AG10803 (cell line): ENCODE results near the gene CHMP4B.

Source experiments
- DNase-seq: peaks from one replicate; pipeline ENCODE4 v3.0.0; 2010; ENCODE audit warnings: low read depth
- H3K4me3 ChIP-seq: 2 replicates; pipeline ENCODE4 v1.5.1; 2011; ENCODE audit warnings: mild to moderate bottlenecking, low read length, control low read depth
- TF ChIP-seq, protein P1 (sequence below): conservative IDR thresholded peaks from 2 replicates; pipeline ENCODE4 v1.5.1; 2011; ENCODE audit warnings: mild to moderate bottlenecking, low read length, control low read depth, inconsistent platforms

Gene CHMP4B

DNA sequence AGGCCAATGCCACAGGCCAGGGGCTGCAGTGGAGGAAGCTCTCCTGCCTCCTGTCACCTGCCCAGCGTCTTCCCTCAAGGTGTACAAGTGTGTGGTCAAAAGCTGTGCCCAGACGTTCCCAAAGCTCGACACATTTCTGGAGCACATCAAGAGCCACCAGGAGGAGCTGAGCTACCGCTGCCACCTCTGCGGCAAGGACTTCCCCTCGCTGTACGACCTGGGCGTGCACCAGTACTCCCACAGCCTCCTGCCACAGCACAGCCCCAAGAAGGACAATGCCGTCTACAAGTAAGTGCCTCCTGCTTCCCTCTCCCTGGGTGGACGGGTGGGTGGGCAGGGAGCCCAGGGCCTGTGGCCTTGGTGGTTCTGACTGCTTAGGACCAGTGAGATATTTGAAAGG lies 41.1 kb upstream of the CHMP4B start:
- TF ChIP-seq, protein P1, sequence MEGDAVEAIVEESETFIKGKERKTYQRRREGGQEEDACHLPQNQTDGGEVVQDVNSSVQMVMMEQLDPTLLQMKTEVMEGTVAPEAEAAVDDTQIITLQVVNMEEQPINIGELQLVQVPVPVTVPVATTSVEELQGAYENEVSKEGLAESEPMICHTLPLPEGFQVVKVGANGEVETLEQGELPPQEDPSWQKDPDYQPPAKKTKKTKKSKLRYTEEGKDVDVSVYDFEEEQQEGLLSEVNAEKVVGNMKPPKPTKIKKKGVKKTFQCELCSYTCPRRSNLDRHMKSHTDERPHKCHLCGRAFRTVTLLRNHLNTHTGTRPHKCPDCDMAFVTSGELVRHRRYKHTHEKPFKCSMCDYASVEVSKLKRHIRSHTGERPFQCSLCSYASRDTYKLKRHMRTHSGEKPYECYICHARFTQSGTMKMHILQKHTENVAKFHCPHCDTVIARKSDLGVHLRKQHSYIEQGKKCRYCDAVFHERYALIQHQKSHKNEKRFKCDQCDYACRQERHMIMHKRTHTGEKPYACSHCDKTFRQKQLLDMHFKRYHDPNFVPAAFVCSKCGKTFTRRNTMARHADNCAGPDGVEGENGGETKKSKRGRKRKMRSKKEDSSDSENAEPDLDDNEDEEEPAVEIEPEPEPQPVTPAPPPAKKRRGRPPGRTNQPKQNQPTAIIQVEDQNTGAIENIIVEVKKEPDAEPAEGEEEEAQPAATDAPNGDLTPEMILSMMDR = no peak
- no peak overlapping the region for H3K4me3 ChIP-seq
- DNase-seq = no peak

GRCh38 chr20:33771938-33772337 lies 39.2 kb upstream of the CHMP4B start:
- DNase-seq = no peak
- TF ChIP-seq, protein P1 = no peak
- no peak overlapping the region for H3K4me3 ChIP-seq

DNA sequence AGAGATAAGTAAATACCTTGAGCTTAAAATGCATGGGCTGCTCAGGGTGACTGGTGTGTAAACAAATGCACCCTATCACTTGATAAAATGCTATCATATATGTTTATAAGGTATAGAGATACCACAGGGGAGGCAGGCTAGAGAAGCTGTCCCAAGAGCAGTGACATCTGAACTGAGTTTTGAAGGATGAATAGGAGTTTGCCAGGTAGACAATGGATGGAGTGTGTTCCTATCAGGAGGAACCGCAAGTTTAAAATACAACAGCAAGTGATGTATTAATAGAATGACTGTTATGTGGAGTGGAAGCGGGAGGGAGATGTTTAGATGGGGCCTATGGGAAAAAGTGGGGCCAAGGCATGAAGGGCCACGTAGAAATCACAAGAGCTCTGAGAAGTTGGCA lies 38.7 kb upstream of the CHMP4B start:
- no peak for DNase-seq
- TF ChIP-seq, protein P1 = no peak
- H3K4me3 ChIP-seq = no peak overlapping the region

DNA sequence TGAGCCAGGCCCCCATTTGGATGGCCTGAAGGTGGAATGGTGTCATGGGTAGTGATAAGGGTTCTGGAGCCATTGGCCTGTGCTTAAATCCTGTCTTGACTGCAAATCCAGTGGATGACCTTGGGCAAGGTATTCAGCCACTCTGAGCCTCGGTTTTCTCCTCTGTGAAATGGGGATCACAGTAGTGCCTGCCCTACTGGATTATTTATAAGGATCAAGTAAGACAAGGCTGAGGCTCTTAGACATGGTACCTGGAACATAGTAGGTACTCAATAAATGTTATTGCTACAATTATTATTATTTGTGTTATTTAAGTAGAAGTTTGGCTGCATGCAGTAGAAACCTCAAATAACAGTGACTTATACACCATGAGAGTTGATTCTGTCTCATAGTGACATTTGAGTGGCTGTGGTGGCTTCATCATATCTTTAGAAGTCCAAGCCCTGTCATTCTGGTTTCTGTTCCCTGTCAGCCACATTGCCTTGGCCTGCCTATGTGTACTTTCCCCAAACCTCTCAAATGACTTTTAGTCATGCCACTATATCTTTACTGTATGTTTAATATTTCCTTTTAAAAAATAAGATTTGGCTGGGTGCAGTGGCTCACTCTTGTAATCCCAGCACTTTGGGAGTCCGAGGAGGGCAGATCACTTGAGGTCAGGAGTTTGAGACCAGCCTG lies 37.6 kb upstream of the CHMP4B start:
- H3K4me3 ChIP-seq = no peak overlapping the region
- DNase-seq = no peak
- TF ChIP-seq, protein P1 = no peak

DNA sequence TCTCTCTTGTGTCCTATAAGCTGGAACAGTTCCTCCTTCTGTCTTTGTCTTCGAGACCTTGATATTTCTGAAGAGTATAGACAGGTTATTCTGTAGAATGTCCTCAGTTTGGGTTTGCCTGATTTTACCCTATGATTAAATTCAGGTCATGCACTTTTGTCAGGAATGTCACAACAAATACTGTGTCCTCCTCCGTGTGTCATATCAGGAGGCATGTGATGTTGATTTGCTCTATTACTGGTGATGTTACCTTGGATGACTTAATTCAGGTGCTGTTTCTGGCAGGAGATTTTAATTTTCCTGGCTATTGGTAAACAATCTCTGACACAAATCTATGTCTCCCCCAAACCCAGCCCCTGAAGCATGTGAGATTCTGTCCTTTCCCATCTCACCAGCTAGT lies 33.3 kb upstream of the CHMP4B start:
- TF ChIP-seq, protein P1 = no peak
- no peak overlapping the region for H3K4me3 ChIP-seq
- no peak for DNase-seq

GRCh38 chr20:33781133-33781532 lies 30.0 kb upstream of the CHMP4B start:
- no peak for DNase-seq
- TF ChIP-seq, protein P1 = no peak
- no peak overlapping the region for H3K4me3 ChIP-seq

DNA sequence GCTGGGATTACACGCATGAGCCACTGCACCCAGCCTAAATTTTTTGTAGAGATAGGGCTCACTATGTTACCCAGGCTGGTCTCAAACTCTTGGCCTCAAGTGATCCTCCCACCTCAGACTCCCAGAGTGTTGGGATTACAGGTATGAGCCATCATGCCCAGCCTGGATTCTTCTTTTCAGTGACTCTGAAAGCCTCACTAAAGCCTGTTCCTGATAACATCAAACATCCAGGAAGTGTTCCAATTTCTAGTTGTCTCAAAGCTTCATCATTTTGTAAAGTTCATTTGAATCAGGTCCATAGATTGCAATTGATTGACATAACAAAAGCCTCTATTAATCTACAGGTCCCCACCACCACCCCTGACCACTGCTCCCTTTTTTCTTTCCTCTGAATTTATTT lies 29.2 kb upstream of the CHMP4B start:
- DNase-seq = no peak
- TF ChIP-seq, protein P1 = no peak
- H3K4me3 ChIP-seq = no peak overlapping the region
